Measurements from ENCODE around the gene POP4.

GRCh38 chr19:29618434-29618833 lies 12.4 kb downstream of the POP4 start:
- no peak for TF ChIP-seq SP1 (IDR thresholded peaks at IDR 0.05; ENCODE audit: low read depth, low read length)
- TF ChIP-seq EGR1 (IDR thresholded peaks at IDR 0.05; ENCODE audit: borderline replicate concordance in 1 of 2, low read depth in 2 of 2, low read length in 2 of 2): no peak
- no peak for TF ChIP-seq KAT2A (conservative IDR thresholded peaks at IDR 0.05; ENCODE audit: control insufficient read depth, low read depth, low read length)
- TF ChIP-seq BMI1 (IDR thresholded peaks at IDR 0.05; ENCODE audit: borderline replicate concordance): no peak
- TF ChIP-seq, protein P1, sequence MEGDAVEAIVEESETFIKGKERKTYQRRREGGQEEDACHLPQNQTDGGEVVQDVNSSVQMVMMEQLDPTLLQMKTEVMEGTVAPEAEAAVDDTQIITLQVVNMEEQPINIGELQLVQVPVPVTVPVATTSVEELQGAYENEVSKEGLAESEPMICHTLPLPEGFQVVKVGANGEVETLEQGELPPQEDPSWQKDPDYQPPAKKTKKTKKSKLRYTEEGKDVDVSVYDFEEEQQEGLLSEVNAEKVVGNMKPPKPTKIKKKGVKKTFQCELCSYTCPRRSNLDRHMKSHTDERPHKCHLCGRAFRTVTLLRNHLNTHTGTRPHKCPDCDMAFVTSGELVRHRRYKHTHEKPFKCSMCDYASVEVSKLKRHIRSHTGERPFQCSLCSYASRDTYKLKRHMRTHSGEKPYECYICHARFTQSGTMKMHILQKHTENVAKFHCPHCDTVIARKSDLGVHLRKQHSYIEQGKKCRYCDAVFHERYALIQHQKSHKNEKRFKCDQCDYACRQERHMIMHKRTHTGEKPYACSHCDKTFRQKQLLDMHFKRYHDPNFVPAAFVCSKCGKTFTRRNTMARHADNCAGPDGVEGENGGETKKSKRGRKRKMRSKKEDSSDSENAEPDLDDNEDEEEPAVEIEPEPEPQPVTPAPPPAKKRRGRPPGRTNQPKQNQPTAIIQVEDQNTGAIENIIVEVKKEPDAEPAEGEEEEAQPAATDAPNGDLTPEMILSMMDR (IDR thresholded peaks at IDR 0.05 in 2 of 3, conservative IDR thresholded peaks at IDR 0.05 in 1 of 3; ENCODE audit: control insufficient read depth in 2 of 3, extremely low read depth in 1 of 3, insufficient read depth in 1 of 3, low read depth in 3 of 3, low read length in 3 of 3): no peak
- TF ChIP-seq SMC3 (IDR thresholded peaks at IDR 0.05; ENCODE audit: borderline replicate concordance, low read length): no peak
